ENCODE measurements around the gene GJA3.

GJA3 gene

GRCh38 chr13:20144141-20144850 is 16.6 kb downstream of the GJA3 start:
- TF ChIP-seq, protein P1, sequence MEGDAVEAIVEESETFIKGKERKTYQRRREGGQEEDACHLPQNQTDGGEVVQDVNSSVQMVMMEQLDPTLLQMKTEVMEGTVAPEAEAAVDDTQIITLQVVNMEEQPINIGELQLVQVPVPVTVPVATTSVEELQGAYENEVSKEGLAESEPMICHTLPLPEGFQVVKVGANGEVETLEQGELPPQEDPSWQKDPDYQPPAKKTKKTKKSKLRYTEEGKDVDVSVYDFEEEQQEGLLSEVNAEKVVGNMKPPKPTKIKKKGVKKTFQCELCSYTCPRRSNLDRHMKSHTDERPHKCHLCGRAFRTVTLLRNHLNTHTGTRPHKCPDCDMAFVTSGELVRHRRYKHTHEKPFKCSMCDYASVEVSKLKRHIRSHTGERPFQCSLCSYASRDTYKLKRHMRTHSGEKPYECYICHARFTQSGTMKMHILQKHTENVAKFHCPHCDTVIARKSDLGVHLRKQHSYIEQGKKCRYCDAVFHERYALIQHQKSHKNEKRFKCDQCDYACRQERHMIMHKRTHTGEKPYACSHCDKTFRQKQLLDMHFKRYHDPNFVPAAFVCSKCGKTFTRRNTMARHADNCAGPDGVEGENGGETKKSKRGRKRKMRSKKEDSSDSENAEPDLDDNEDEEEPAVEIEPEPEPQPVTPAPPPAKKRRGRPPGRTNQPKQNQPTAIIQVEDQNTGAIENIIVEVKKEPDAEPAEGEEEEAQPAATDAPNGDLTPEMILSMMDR (IDR thresholded peaks at IDR 0.05), result no peak

- TF ChIP-seq, protein P1 (IDR thresholded peaks at IDR 0.05), result no peak
Measured at GRCh38 chr13:20142927-20143480, 17.8 kb downstream of the GJA3 start.

- TF ChIP-seq, protein P1 (IDR thresholded peaks at IDR 0.05), result no peak
Measured at GRCh38 chr13:20142023-20142926, 18.6 kb downstream of the GJA3 start.

DNA sequence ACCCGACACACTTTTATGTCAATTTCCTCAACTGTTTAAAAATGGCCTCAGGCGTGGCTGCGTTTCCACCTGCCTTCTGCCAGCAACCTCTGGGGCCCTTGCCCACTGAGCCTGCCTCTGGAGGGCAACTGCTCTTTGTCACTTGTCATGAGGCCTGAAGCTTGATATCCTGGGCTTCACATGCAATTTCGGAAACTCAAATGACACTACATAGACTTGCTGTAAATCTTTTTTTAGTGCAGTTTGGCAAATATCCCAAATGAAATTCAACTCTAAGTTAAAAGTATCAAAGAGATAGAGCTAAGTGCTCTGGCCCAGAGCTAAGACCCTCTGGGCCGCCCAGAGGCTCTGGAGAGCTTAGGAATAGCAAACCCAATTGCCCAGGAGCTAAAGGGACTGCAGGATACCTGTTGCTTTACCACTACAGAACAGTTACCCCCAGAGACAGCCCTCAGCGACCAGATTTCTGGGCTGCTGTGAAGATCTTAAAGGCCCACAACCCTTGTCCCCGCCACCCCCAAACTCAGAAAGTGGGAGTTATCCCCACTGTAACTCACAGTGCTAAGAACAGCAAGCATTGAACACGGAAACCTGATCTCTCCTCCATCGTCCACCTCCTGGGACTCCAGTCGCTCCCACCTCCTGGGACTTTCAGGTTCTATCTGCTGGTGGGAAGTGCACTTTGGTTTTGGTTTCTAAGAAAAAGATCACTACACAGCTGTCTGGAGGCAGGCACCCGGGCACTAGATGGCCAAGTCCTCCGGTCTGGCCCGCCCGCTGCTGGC is 19.4 kb downstream of the GJA3 start:
- TF ChIP-seq, protein P1 (IDR thresholded peaks at IDR 0.05), result no peak

DNA sequence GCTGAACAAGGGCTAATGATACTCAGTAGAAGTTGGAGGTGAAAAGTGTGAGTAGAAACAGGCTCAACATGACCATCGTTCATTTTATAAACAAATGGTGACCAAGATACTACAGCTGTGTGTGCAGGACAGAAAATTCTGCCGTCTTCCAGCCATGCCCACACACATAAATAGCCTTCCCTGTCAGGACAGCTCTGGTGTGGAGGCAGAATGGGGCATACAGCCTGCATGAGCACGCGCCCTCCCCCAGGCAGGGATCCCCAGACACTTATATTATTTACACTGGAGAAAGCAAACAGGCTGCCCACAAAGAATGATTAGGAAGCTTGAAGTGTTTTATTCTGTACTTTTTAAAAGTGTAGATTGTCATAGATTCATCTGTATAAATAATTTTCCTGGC is 20.4 kb downstream of the GJA3 start:
- TF ChIP-seq, protein P1 (IDR thresholded peaks at IDR 0.05), result no peak

GRCh38 chr13:20137875-20138274 is 23.0 kb downstream of the GJA3 start:
- TF ChIP-seq, protein P1 (IDR thresholded peaks at IDR 0.05), result no peak

Data from LNCAP (cell line).